Epithelial cell of proximal tubule (primary cell): ENCODE data around the gene SMIM10L1. TPM values are rescaled to one million over a fixed set of nuclear protein-coding genes. Genes with fewer than 3 reads are reported as not detected.

ENCODE experiments used
- DNase-seq: peaks from one replicate; pipeline ENCODE4 v3.0.0-alpha.2; 2011; ENCODE audit warnings: low read depth
- H3K4me3 ChIP-seq: 2 replicates; pipeline ENCODE4 v1.5.1; 2011; ENCODE audit warnings: low read depth, mild to moderate bottlenecking, low read length
- CTCF ChIP-seq: conservative IDR thresholded peaks from 2 replicates; pipeline ENCODE4 v1.5.1; 2012; ENCODE audit warnings: low read depth, mild to moderate bottlenecking, low read length
- total RNA-seq: library from RNA; depleted of rRNA; stranded (reverse); fragments of >200 nt; gene quantifications from 2 replicates; pipeline ENCODE4 v1.2.3, GENCODE V29; 2015

SMIM10L1 gene
- total RNA-seq, 1 donor from 2014 or later, result 7.8 TPM

GRCh38 chr12:11158885-11159444, 12.0 kb upstream of the SMIM10L1 start:
- no peak for TF ChIP-seq CTCF
- H3K4me3 ChIP-seq, result no peak overlapping the region
- DNase-seq, result no peak

- DNase-seq, result no peak
- no peak for TF ChIP-seq CTCF
- H3K4me3 ChIP-seq, result no peak overlapping the region
Observed at GRCh38 chr12:11162502-11162901, 8.5 kb upstream of the SMIM10L1 start.

- no peak for TF ChIP-seq CTCF
- H3K4me3 ChIP-seq, result no peak overlapping the region
- DNase-seq, result no peak
Observed at GRCh38 chr12:11164384-11164783, 6.6 kb upstream of the SMIM10L1 start.

GRCh38 chr12:11166300-11166699, 4.7 kb upstream of the SMIM10L1 start:
- DNase-seq, result no peak
- TF ChIP-seq CTCF, result no peak
- H3K4me3 ChIP-seq, result no peak overlapping the region

GRCh38 chr12:11170810-11171144, 217 bp upstream of the SMIM10L1 start:
- TF ChIP-seq CTCF, result no peak
- DNase-seq, result peak; percentile 9
- H3K4me3 ChIP-seq, result peak overlapping the region; percentile 75

- DNase-seq, result peak; percentile 37
Observed at GRCh38 chr12:11171969-11172675, 1.1 kb downstream of the SMIM10L1 start.

More at GRCh38 chr12:11171969-11172675, 1.1 kb downstream of the SMIM10L1 start:
- no peak for TF ChIP-seq CTCF
- H3K4me3 ChIP-seq, result peak overlapping the region; percentile 75
